Measurements from ENCODE around the gene RELN. TPM values are rescaled to one million over a fixed set of nuclear protein-coding genes. Genes with fewer than 3 reads are reported as not detected.

Gene RELN
- total and polyA plus RNA-seq, 2 donors (not counting 1 experiment from before 2014, with no cell fraction given): 0.33 to 31.8 TPM

DNA sequence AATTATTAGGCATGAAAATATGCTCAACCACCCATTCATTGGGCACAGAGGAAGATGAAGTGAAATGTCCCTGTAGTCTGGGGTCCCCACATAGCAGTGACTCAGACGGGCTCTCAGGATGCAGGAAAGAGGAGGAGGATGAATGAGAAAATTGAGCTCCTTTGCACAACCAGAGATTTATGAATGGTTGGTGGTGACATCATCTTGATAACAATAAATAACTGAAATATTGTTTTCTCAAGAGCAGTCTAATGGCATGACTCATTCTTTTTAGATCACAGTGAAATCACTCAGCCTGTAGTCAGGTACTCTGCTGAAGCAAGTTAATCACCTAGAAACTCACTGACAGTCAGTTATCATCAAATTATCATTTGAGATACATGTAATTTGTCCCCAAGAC, 254.1 kb downstream of the RELN start:
- Histone ChIP-seq H3K9me3 (ENCODE audit: control insufficient read depth, insufficient read depth, low read depth, low read length) (no peaks in the 10 kb centered on the region), H3K4me2 (ENCODE audit: extremely low read depth, insufficient read depth, low read length) (no peak overlapping the region), H3K36me3 (ENCODE audit: control insufficient read depth, insufficient read depth, low read length) (no peaks in the 10 kb centered on the region), H3K9ac (ENCODE audit: insufficient read depth, low read length) (no peak overlapping the region), H3K4me3 (replicated peaks in 1 of 4; ENCODE audit: control extremely low read depth in 1 of 4, insufficient read depth in 1 of 4, low read depth in 3 of 4, low read length in 4 of 4) (no peak overlapping the region), H3K27me3 (ENCODE audit: control insufficient read depth, insufficient read depth, low read length) (no peaks in the 10 kb centered on the region), H3K79me2 (ENCODE audit: control insufficient read depth, insufficient read depth, low read length) (no peaks in the 10 kb centered on the region), H4K20me1 (ENCODE audit: control insufficient read depth, extremely low read depth, insufficient read depth, low read length) (no peaks in the 10 kb centered on the region), H3K4me1 (ENCODE audit: control insufficient read depth, extremely low read depth, insufficient read depth, low read length) (no peaks in the 10 kb centered on the region), H2AFZ (ENCODE audit: low read length) (no peak overlapping the region), H3K27ac (ENCODE audit: insufficient read depth, low read length) (no peak overlapping the region)
- DNase-seq (ENCODE audit: low read depth in 2 of 2): peak; percentile 25 to 78
- TF ChIP-seq CTCF (conservative IDR thresholded peaks at IDR 0.05 in 1 of 2, IDR thresholded peaks at IDR 0.05 in 1 of 2; ENCODE audit: low read depth in 1 of 2, low read length in 2 of 2): no peak
- TF ChIP-seq EZH2 (IDR thresholded peaks at IDR 0.05; ENCODE audit: low read length, missing control alignments): no peak

GRCh38 chr7:103731169-103731568, 258.3 kb downstream of the RELN start:
- H3K27me3 ChIP-seq (ENCODE audit: control insufficient read depth, insufficient read depth, low read length): no peaks in the 10 kb centered on the region
- TF ChIP-seq CTCF (conservative IDR thresholded peaks at IDR 0.05 in 1 of 2, IDR thresholded peaks at IDR 0.05 in 1 of 2; ENCODE audit: low read depth in 1 of 2, low read length in 2 of 2) (no peak), EZH2 (IDR thresholded peaks at IDR 0.05; ENCODE audit: low read length, missing control alignments) (no peak)
- no peak for DNase-seq (ENCODE audit: low read depth in 2 of 2)

DNA sequence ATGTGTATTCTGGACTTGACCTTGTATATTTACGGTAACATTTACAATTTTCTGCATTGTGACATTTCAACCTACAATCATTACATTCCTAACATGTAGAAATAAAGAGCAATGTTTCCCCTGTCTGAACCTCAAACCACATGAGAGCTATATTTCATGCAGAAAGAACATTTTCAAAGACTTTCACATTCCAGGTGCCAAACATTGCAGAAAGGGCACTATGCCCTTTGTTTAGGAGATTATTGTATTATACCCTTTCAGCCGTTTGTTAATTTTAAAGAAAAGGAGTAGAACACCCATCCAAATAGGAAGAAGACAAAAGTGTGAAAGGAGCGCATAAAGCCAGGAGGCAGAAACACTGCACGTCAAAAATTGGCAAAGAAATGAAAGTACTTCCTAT, 260.4 kb downstream of the RELN start:
- peak in 1 of 2 donors; percentile 21 for DNase-seq (ENCODE audit: low read depth in 2 of 2)
- H3K79me2 ChIP-seq (ENCODE audit: control insufficient read depth, insufficient read depth, low read length): no peaks in the 10 kb centered on the region
- H4K20me1 ChIP-seq (ENCODE audit: control insufficient read depth, extremely low read depth, insufficient read depth, low read length): no peaks in the 10 kb centered on the region
- TF ChIP-seq CTCF (conservative IDR thresholded peaks at IDR 0.05 in 1 of 2, IDR thresholded peaks at IDR 0.05 in 1 of 2; ENCODE audit: low read depth in 1 of 2, low read length in 2 of 2): no peak
- TF ChIP-seq EZH2 (IDR thresholded peaks at IDR 0.05; ENCODE audit: low read length, missing control alignments): no peak
- no peak overlapping the region for H2AFZ ChIP-seq (ENCODE audit: low read length)
- H3K4me2 ChIP-seq (ENCODE audit: extremely low read depth, insufficient read depth, low read length): no peak overlapping the region
- no peak overlapping the region for H3K27ac ChIP-seq (ENCODE audit: insufficient read depth, low read length)
- no peak overlapping the region for H3K4me3 ChIP-seq (replicated peaks in 1 of 4; ENCODE audit: control extremely low read depth in 1 of 4, insufficient read depth in 1 of 4, low read depth in 3 of 4, low read length in 4 of 4)
- H3K4me1 ChIP-seq (ENCODE audit: control insufficient read depth, extremely low read depth, insufficient read depth, low read length): no peaks in the 10 kb centered on the region
- H3K9me3 ChIP-seq (ENCODE audit: control insufficient read depth, insufficient read depth, low read depth, low read length): no peaks in the 10 kb centered on the region
- H3K27me3 ChIP-seq (ENCODE audit: control insufficient read depth, insufficient read depth, low read length): no peaks in the 10 kb centered on the region
- H3K9ac ChIP-seq (ENCODE audit: insufficient read depth, low read length): no peak overlapping the region
- no peaks in the 10 kb centered on the region for H3K36me3 ChIP-seq (ENCODE audit: control insufficient read depth, insufficient read depth, low read length)

More at GRCh38 chr7:103731169-103731568, 258.3 kb downstream of the RELN start:
- H2AFZ ChIP-seq (ENCODE audit: low read length): no peak overlapping the region
- no peak overlapping the region for H3K4me3 ChIP-seq (replicated peaks in 1 of 4; ENCODE audit: control extremely low read depth in 1 of 4, insufficient read depth in 1 of 4, low read depth in 3 of 4, low read length in 4 of 4)
- H4K20me1 ChIP-seq (ENCODE audit: control insufficient read depth, extremely low read depth, insufficient read depth, low read length): no peaks in the 10 kb centered on the region
- H3K9ac ChIP-seq (ENCODE audit: insufficient read depth, low read length): no peak overlapping the region
- H3K4me1 ChIP-seq (ENCODE audit: control insufficient read depth, extremely low read depth, insufficient read depth, low read length): no peaks in the 10 kb centered on the region
- H3K27ac ChIP-seq (ENCODE audit: insufficient read depth, low read length): no peak overlapping the region
- no peaks in the 10 kb centered on the region for H3K9me3 ChIP-seq (ENCODE audit: control insufficient read depth, insufficient read depth, low read depth, low read length)
- H3K36me3 ChIP-seq (ENCODE audit: control insufficient read depth, insufficient read depth, low read length): no peaks in the 10 kb centered on the region
- H3K79me2 ChIP-seq (ENCODE audit: control insufficient read depth, insufficient read depth, low read length): no peaks in the 10 kb centered on the region
- H3K4me2 ChIP-seq (ENCODE audit: extremely low read depth, insufficient read depth, low read length): no peak overlapping the region

Measured in fibroblast of lung (primary cell).